Neural progenitor cell (in vitro differentiated cells): ENCODE measurements around the gene PROSER3.

Experiments
- EZH2 ChIP-seq: fragments of 200-600 bp; sonication (generic); IDR thresholded peaks from 2 replicates; pipeline ENCODE4 v1.6.1; 2017; ENCODE audit warnings: antibody characterized with exemption, mild to moderate bottlenecking, moderate library complexity
- TF ChIP-seq, protein P1 (sequence below): fragments of 200-600 bp; sonication (generic); IDR thresholded peaks from 2 replicates; pipeline ENCODE4 v1.5.1; 2017; ENCODE audit warnings: antibody characterized with exemption, mild to moderate bottlenecking

DNA sequence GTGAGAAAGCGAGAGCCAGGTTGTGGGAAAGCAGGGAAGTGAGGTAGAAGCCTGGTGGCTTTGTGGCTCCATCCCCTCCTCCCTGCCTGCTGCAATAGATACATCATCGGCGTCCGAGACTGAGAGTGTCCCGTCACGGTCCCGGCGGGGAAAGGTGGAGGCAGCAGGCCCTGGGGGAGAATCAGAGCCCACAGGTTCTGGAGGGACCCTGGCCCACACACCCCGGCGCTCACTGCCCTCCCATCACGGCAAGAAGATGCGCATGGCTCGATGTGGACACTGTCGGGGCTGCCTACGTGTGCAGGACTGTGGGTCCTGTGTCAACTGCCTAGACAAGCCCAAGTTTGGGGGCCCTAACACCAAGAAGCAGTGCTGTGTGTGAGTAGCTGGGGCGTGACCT, 35.1 kb upstream of the PROSER3 start:
- TF ChIP-seq, protein P1, sequence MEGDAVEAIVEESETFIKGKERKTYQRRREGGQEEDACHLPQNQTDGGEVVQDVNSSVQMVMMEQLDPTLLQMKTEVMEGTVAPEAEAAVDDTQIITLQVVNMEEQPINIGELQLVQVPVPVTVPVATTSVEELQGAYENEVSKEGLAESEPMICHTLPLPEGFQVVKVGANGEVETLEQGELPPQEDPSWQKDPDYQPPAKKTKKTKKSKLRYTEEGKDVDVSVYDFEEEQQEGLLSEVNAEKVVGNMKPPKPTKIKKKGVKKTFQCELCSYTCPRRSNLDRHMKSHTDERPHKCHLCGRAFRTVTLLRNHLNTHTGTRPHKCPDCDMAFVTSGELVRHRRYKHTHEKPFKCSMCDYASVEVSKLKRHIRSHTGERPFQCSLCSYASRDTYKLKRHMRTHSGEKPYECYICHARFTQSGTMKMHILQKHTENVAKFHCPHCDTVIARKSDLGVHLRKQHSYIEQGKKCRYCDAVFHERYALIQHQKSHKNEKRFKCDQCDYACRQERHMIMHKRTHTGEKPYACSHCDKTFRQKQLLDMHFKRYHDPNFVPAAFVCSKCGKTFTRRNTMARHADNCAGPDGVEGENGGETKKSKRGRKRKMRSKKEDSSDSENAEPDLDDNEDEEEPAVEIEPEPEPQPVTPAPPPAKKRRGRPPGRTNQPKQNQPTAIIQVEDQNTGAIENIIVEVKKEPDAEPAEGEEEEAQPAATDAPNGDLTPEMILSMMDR, result no peak
- TF ChIP-seq EZH2, result no peak
